IPS DF 4.7 (cell line): ENCODE measurements around the gene RAI1.

Experiments used
- DNase-seq: peaks from one replicate; pipeline ENCODE4 v3.0.0-alpha.2; 2013; ENCODE audit warnings: low spot score; ENCODE audit errors: extremely low read depth

The RAI1 gene

GRCh38 chr17:17714879-17715278, 33.6 kb downstream of the RAI1 start:
- no peak for DNase-seq

- no peak for DNase-seq
Measured at GRCh38 chr17:17716837-17717523, 35.7 kb downstream of the RAI1 start.

GRCh38 chr17:17718251-17718650, 37.0 kb downstream of the RAI1 start:
- no peak for DNase-seq

- no peak for DNase-seq
Measured at GRCh38 chr17:17719199-17719940, 38.1 kb downstream of the RAI1 start.

- DNase-seq = no peak
Measured at GRCh38 chr17:17719966-17720543, 38.8 kb downstream of the RAI1 start.

GRCh38 chr17:17721140-17721668, 39.9 kb downstream of the RAI1 start:
- DNase-seq = no peak

- DNase-seq = no peak
Measured at GRCh38 chr17:17722081-17722905, 41.0 kb downstream of the RAI1 start.

GRCh38 chr17:17722906-17723353, 41.7 kb downstream of the RAI1 start:
- DNase-seq = no peak

- no peak for DNase-seq
Measured at GRCh38 chr17:17723354-17724261, 42.4 kb downstream of the RAI1 start.

GRCh38 chr17:17724307-17725010, 43.2 kb downstream of the RAI1 start:
- no peak for DNase-seq

GRCh38 chr17:17725011-17725751, 43.9 kb downstream of the RAI1 start:
- no peak for DNase-seq

GRCh38 chr17:17725752-17726457, 44.6 kb downstream of the RAI1 start:
- no peak for DNase-seq

GRCh38 chr17:17726458-17727060, 45.3 kb downstream of the RAI1 start:
- no peak for DNase-seq

GRCh38 chr17:17727111-17727659, 45.9 kb downstream of the RAI1 start:
- DNase-seq = no peak

GRCh38 chr17:17728146-17728545, 46.9 kb downstream of the RAI1 start:
- no peak for DNase-seq

- DNase-seq = no peak
Measured at GRCh38 chr17:17728550-17729251, 47.4 kb downstream of the RAI1 start.

- DNase-seq = no peak
Measured at GRCh38 chr17:17729620-17730249, 48.5 kb downstream of the RAI1 start.
